NCI-H774 (cell line): ENCODE measurements around the gene TTC4.
"Not testable (repeated sequence)": the region's sequence is repeated elsewhere in the genome, so short reads cannot be mapped to it uniquely, and the experiment has no call there.

Source experiments
- DNase-seq: peaks from one replicate; lab custom pipeline; 2025; lab: John Stamatoyannopoulos, UW

TTC4 gene

DNA sequence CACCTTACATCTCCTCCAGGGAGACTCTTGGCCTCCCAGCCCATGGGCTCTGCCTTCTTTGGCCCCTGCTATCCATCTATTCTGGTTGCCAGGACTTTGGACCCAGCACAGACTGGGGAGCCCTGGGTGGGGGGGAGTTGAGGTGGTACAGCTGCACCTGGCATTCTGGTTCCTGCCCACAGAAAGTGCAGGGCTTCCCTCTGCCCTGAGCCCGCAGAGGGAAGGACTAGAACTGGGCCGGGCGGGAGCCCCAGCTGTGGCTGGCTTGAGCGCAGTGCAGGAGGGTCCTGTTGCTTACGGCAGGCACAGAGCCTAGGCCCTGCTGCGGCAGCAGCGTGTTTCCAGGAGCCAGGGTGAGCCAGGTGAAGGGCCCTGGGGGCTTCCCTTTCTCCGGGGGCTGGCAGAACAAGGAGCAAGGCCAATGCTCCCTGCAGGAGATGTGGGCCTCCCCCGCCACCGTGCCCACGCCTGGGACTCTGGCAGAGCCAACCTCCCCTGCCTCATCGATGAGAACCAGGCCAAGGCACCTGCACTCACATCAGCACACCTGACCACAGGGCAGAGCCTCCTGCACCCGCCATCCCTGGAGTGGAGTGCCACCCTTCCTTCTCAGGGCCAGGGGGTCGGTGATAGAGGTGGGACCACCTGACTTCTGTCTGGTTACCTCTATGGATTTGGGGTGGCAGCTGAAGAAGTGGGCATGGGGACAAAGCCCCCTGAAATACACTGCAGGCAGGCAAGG is 32.6 kb downstream of the TTC4 start:
- no peak for DNase-seq

DNA sequence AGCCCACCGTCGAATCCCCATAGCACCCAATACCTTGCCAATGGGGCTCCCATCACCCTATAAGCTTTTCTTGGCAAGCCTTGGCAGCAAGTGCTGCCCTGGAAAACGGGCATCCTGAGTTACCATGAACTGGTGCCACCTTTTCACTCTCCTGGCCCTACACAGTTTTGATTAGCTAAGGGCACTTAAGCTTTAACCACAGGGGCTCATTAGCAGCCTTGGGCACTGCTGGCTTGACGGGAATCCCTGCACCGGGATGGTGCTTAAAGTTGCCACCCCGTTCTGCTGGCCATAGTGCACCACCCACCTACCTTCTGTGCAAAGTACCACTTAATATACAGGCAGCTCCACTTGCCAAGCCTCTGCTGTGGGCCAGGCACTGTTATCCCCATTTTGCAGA is 34.9 kb downstream of the TTC4 start:
- no peak for DNase-seq

DNA sequence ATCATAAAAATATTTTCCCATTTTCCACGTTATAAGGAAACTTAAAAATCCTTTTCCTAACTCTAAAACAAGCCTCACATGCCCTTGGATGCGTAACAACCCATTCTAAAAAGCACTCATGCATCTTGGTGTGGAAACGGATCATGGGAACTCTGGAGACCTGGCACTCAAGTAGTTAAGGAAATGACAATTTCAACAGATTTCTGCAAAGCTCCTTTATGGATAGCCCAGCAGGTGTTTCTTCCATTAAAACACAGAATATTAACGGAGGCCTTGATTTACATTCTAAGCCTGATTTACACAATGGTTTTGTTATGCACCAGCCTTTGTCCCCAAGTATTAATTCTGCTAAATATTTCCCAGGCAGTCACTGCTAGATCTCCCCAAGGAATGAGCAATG is 35.8 kb downstream of the TTC4 start:
- no peak for DNase-seq

DNA sequence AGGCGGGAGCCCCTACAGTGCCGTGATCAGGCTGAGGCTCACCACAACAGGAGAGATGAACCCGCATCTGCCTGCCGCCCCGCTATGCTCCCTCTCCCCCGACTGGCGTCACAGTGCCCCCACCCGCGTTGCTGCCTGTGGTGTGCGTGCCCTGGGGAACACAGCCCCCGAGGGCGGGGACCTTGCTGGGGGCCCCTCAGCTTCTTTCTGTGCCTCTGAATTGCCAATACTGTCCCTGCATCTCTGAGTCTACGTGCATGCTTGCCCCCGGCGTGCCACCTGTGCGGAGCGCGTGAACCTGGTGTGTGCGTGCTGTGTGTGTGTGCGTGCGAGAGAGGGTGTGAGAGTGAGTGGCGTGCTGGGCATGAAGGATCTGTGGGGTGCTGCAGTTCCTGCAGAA is 38.4 kb downstream of the TTC4 start:
- DNase-seq = no peak

DNA sequence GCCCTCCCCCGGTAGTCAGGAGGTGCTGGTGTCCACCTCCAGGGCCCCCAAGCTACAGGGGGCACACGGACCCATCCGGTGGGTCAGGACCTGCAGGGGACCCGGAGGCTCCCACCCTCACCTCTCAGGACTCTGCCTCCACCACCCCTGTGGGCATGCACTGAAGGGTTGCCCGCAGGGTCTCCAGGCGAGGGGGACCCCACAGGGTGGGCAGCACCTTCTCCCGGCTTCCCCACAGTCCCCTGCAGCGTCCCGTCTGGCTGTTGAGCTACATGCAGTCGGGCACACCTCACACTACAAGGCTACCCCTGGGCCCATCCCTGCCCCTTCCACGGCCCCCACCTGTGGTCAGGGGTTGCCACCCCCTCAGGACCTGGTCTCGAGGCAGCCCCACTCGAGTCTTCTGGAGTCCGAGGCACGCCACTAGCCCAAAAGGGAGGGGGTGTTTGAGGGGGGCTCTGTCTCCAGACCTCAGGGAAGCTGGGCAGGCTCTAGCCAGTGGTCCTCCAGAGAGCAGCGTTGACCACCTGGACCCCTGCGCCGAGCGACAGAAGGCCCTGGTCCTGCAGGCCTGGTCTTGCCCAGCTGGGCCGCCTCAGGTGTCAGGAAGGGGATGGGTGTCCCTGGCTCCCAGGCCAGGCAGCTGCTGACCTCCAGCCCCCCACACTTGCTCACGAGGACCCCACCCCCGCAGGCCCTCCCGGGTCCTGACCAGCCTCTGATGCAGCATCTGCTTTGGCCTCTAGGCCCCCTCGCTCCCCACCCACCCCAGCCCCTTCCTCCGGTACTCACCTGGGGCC is 39.0 kb downstream of the TTC4 start:
- DNase-seq = no peak

DNA sequence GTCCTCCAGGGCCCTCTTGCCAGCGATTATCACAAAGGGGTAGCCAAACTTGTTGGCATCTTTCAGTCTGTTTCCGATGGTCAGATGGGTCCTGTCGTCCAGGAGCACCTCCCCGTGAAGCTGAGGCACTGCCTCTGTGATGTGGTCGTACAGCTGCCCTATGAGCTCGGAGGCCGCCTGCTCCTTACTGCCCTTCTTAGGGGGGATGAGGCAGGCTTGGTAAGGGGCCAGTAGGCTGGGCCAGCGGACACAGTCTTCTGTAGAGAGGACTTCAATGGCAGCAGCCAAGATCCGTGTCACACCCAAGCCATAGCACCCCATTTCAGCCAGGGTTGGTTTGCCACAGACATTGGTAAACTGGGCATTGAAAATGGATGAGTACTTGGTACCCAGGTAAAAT is 42.2 kb downstream of the TTC4 start:
- no peak for DNase-seq

DNA sequence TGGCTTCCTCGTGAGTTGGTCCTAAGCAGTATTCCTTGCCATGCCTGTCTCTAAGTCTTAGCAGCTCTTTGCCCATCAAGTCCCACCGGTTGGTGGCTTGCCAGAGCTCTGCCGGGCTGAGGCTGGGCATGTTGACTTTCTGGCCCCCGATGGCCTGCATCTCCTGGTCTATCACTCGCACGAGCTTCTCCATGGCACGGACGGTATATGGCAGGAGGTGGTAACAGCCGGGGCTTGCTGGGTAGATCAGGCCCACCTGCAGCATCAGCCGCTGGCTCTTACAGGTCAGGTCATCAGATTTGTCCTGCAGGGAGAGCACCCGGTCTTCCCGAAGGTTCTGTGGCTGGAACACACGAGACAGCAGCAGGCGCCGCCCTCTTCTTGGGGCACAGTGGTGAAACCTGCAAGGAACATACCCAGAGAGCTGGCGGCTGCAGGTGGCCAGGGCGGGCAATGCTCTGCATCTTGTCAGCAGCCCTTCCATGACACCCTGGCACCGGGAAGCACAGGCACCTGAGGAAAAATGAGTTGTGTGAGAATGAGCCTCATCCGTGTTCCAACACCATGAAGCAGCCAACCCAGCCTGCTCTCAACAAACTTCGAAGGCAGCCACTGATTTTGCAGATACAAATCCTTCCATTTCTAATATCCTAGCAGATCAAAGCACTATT is 43.2 kb downstream of the TTC4 start:
- DNase-seq = no peak

DNA sequence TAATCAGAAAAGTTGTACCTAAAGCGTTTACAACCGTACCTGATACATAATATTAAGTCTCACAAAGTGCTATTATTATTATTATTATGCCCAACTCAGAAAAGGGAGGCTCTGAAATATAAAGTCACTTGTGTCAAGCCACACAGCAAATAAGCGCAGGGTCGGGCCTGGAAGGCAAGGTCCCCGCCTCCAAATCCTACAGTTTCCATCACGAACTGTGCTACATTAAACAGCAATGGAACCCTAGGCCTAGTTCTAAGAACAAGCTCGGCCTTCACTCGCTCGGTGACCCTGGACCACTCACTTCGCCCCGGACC is 48.1 kb downstream of the TTC4 start:
- no peak for DNase-seq

DNA sequence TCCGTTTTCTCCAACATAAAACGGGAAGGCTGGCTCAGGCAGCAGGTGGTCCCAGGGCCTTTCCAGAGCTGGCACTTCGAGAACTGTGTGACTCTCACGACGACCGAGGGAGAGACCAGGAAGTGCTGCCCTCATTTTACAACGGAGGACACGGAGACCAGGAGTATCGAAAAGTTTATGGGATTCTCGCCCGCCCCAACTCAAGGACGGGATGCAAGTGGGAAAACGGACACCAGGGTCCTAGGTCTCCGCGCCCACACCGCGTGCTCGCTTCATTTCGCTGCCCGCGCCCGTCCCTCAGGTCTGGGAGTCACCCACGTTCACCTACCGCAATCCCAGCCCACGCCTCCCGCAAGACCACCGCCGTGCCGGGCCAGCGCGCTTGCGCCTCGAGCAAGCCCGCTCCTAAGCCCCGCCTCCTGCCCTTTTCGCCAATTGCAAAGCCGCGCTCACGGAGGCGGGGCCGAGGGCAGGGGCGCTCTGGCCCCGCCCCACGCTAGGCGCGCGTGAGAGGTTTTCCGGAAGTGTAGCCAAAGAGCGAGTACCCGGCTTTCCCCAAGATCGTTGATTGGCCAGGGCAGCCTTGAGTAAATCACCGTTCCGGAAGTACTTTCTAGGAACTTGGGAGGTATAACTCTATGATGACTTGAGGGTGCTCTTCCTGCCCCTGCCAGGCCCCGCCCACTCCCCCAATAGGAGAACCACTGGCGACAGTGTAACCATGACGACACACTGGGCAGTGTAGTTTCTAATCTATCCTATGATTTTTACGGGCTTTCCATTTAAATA is 48.7 kb downstream of the TTC4 start, which contains the start of gene PARS2:
Gene PARS2, minus strand, starts transcription at position 391 of the 789 bp plus-strand sequence. CDS start 5,362 bp downstream, outside the sequence.
- peak; percentile 100 for DNase-seq

DNA sequence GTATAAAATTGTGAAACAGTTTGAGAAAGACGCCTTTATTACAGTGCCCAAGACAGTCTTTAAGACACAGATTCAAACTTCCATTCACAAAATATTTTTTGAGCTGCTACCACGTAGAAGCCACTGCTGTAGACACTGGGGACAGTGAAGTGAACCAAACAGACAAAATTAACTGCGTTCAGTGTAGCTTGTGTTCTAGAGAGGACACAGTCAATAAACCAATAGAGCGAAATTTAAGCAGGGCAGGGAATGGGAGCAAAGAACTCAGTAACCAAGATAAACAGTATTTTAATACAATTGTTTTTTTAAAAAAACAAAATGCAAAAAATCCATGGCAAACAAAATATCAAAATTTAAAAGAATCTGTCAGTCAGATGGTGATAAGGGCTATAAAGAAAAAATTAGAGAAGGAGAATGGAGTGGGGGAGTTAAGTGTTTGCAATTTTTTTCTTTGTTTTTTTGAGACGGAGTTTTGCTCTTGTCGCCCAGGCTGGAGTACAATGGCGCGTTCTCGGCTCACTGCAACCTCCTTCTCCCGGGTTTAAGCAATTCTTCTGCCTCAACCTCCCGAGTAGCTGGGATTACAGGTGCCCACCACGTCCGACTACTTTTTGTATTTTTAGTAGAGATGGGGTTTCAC is 49.4 kb downstream of the TTC4 start:
- no peak for DNase-seq

DNA sequence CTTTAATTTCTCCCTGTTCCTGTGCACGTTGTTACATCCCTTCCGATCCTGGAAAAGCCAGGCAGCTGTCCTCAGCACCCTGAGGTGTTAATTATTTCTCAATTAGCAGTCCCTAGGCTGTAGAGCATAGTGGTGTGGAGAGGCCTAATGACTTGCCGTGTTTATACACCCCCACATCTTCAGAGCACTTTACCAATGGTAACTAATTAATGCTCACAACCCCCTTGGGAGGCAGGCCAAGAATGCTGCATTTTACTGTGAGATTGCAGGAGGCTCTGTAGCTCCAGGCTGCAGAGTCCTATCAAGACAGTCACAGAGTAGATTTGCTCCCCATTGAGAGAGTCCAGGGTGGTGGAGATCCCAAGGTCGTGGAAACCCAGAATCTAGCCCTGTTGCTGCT is 51.1 kb downstream of the TTC4 start:
- DNase-seq = no peak

DNA sequence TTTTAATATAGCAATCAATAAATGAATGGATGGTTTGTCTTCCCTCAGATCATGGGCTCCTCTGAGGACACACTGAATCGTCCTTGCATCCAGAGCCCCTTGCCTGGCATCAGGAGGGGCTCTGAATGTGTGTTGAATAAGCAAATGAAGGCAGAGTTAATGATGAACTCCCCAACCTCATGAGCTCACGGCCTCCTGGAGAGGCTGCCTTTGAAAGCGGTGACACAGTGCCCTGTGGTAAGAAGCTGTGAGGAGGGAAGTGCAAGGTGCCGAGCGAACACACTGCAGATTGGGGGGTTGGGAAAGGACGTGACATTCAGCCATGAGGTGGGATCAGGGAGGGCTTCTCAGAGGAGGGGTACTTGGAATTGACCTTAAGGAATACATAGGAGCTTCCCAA is 51.9 kb downstream of the TTC4 start:
- DNase-seq = no peak

DNA sequence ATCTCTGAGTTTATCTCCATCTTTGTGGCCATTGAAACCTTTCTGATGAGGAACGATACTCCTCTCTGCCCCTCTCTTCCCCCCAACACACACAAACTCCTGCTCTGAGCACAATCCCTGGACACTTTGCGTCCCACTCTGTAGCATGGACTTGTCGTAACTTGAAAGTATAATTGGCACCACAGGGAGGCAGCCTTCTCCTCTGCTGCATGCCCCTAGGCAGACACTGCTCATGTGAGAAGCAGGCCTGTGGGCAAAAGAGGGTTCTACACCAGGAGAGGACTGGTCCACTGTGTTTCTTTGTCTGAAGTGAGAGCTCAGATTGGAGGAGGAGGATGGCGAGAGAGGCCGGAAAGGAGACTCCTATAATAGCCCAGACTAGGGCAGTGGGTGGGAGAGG is 52.4 kb downstream of the TTC4 start:
- no peak for DNase-seq

DNA sequence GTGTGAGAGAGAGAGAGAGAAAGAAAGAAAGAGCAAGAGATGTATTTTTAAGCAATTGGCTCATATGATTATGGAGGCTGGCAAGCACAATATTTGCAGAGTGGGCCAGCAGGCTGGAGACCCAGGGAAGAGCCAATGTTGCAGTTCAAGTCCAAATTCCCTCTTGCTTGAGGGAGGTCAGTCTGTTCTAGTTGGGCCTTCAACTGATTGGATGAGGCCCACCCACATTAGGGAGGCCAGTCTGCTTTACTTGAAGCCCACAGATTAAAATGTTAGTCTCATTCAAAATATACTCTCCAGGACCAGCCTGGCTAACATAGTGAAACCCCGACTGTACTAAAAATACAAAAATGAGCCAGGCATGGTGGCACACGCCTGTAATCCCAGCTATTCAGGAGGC is 57.3 kb downstream of the TTC4 start:
- DNase-seq = no peak

DNA sequence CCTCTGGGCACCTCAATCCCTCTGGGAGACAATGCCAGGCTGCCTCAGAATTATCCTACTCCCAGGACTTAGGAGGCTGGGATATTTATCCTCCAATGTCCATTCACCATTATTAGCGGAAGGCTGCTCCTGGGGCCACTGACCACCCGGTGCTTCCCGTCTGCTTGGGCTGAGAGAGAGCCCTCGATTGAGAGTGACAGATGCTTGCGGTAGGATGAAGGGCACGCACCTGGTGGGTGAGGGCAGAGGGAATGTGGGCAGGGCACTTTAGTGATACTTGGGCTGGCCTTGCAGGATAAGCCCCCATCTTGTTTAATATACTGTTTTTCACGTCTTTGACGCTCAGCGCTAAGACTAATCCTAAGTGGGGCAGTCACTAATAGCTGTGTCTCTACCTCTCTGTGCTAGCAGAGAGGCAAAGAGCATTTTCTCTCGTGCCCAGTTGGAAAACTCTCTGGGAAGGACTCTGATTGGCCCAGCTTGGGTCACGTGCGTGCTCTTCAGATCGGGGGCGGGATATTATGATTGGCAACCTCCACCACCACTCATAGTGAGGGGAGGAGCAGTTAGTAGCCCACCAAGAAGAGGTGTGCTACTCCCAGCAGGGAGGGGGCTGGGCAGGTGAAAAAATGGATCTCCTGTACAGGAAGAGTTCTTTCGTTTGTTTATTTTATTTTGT is 59.3 kb downstream of the TTC4 start:
- DNase-seq = peak; percentile 25

DNA sequence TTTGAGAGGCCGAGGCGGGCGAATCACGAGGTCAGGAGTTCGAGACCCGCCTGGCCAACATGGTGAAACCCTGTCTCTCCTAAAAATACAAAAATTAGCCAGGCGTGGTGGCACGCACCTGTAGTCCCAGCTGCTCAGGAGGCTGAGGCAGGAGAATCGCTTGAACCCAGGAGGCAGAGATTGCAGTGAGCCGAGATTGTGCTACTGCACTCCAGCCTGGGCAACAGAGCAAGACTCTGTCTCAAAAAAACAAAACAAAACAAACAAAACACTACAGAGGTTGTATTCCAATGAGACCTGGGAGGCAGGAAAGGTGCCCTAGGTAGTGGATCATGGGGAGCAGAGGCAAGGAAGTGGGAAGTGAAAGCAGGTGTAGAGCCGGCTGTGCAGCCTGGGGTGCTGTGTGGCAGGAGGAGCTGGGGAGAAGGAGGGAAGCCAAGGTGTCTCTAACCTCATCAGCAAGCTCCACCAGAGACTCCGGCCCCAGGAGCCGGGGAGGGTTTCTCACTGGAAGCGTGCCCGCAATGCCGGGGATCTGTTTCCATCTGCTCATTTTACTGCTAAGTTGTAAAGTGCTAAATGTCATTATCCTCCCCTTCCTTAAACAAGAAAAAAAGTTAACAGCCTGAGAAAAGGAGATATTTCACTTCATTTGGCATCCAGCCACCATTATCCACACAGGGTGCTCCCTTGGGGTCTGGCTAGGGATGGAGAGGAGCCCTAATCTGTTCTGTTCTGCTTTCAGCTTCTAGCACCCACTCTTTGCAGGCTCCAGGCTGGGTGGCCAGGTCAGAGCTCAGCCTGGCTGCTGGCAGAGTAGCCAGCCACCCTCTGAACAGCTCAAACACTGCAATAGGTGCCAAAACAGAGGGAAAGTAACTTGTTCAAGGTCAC is 60.4 kb downstream of the TTC4 start:
- not testable (repeated sequence) for DNase-seq

DNA sequence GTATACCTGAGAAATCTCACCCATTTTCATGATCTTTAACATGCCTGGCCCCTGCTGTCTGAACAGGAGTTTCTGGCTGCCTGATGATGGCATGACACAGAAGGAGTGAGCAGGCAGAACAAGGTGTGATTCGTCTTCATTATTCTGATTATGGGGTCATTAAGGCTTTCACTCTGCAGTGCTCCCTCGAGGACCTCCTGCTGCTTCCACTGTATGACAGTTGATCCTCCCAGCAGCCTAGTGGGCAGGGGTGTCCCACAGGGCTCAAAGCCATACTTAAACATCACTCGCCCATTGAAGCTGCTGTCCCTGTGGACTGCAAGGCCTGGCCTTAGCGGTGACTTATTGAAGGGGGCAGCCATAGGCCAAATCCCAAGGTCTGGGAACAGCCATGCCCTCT is 61.4 kb downstream of the TTC4 start:
- DNase-seq = no peak

DNA sequence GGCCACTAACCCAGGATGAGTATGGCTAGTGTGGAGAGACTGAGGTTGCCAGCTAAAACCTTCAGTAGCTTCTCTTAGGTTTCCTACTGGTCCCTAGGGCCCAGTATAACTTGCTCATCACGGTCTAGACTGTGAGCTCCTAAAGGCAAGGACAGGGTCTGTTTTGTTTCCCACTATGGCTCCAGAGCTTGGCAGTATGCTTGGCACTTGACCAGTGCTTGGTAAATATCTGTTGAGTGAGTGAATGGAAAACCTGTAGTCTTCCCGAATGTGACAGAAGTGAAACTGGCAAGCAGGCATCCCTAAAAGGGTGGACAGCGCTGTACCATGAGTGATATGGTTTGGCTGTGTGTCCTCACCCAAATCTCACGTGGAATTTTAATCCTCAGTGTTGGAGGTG is 61.8 kb downstream of the TTC4 start:
- no peak for DNase-seq

DNA sequence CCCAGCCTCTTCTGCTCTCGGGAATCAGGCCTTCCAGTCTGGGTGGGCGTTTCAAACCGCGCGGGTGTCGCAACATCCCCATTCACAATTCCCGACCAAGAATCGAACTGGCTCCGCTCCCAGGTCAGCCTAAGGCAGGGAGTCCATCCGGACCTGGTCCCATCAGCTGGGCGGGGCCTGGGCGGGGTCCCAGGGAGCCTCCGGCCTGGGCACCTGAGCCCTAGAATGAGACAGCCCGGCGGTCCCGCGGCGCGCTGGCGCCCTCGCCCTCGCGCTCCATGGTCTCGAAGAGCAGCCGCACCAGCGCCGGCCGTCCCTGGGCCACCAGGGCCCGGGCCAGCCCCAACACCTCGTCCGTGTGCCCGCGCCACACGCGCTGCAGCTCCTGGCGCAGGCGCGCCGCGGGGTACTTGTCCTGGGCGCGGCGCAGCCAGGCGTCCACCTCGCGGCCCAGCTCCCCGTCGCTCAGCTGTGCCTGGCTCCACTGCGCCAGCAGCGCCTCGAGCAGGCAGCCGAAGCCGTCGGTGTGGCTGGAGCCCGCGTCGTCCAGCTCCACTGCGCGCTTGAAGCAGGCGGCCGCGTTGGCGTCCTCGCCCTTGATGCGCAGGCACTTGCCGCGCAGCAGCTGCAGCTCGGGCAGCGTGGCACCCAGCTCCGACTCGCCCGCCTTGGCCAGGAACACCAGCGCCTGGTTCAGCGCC is 65.5 kb downstream of the TTC4 start:
- DNase-seq = no peak

DNA sequence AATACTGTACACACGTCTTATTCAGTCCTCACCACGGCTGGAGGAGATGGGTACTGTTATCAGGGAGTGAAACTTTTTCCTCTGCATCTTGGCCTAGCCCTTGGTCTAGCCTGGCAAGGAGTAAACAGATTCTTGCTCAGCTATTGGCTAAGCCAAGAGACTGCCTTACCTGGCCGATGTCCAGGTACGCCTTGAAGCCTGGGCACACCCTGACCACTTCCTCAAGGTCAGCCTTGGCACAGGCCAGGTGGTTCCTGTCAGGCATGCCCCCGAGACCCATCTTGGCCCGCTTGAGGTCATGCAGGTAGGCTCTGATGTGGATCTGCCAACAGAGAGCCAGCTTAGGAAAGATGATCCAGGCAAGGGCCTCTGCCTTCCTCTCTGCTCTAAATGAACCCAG is 66.5 kb downstream of the TTC4 start:
- no peak for DNase-seq
